GM21786 (cell line): Measurements from ENCODE around the gene MYBPH.

Experiments
- ATAC-seq: cut with Tn5 transposase; IDR thresholded peaks from one replicate; pipeline ENCODE4 v1.9.1; 2021; ENCODE audit not compliant: unreplicated experiment

The MYBPH gene

DNA sequence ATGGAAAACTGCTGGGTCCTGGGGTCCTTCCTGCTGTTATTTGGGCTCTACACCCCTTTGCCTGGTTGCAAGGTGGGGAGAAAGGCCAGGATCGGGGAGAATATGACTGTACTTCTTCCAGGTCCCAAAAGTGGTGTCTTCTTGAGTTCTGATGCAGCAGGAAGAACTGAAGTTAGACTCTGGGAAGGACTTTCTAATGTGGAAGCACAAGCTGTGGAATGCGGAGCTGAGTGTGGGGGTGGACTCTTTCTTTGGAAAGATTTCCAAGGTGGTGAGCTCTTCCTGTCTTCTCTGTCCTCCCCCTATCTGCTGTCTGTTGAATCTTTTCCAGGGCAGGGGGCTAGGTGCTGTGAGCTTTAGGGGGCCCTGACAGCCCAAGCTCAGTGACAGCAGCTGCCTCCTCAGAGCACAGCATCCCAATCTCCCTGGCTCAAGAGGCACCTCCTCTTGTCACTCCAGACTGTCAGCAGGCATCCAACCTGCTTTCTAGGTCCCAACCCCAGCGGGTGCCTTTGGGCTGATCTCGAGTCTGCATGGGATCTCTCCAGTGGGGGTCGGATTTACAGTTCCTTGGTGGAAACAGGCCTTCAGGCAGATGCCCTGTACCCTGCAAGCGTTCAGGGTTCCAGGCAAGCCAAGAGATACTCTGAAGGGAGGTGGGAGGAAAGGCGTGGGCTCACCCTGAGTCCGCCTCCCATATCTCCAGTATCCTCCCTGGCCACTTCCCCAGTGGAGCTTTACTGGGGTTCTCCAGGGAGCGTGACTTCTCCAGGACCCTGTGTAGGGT, 24.9 kb downstream of the MYBPH start:
- ATAC-seq = no peak

DNA sequence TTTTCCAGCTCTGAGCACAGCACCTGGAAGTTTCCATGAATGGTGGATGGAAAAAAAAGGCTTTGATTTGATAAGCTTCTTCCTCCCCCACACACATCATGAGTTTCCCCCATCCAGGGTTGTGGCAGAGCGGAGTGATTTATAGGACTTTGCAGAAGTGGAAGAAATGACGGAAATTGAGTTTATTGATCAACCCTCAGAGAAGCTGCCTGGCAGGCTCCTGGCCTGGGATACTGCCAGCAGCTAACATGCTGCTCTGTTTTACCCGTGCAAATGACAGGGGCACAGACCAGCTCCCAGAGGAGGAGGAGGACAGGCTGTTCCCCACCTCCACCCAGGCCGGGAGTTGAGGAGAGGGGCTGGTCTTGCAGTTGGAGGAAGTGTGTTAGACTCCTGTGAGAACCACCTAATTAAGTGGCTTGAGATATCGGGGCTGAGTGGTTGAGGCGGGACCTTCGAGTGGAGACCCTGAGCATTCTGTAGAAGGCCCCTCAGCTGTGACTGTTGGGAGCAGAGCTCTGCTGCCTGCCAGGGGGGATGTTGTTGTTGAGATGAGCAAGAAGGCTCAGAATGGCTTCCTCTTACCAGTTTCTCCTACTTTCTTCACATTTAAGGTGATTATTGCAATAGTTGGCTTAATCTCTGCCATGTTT, 26.3 kb downstream of the MYBPH start:
- ATAC-seq = no peak

DNA sequence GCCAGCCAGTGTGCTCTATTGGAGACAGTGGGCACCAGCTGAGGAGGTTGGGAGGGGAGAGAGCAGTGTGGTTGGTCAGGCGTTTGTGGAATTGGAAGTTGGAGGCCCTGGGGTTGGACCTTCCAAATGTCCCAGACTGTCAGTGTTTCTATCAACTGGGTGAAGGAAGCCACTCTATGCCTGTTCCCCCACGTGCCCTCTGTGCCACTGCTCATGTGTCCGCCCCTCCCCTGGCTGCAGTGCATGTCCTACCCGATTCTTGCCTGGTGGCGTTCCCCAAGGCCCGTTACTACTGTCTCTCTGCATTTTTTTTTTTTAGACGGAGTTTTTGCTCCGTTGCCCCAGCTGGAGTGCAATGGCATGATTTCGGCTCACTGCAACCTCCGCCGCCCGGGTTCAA, 27.0 kb downstream of the MYBPH start:
- no peak for ATAC-seq

DNA sequence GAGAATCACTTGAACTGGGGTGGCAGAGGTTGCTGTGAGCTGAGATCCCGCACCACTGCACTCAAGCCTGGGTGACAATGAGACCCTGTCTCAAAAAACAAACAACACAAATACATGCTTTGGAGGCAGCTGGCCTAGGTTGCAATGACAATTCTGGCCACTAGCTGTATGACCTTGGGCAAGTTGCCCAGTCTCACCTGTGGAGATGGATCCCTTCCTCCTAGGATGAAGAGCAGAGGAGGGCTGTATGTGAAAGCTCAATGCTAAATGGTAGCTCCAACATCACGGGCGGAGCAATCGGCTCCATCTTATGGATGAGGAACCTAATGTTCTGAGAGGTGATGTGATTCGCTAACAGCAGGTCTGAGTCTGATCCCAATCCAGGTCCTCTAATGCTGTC, 27.5 kb downstream of the MYBPH start:
- no peak for ATAC-seq

DNA sequence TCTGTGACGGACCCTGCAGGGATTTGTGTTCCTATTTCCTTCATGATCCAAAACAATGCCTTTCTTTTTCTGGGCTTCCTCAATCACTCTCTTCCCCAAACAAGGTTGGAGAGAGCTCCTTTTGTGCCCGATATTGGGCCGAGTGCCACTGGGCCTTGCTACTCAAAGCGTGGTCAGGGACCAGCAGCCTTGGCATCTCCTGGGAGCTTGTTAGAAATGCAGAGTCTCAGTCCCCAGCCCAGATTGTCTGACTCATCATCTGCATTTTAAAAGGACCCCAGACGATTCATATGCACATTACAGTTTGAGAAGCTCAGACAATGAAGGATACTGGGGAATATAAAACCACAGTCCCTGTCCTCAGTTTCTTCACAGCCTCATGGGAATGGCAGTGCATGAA, 28.2 kb downstream of the MYBPH start:
- no peak for ATAC-seq

DNA sequence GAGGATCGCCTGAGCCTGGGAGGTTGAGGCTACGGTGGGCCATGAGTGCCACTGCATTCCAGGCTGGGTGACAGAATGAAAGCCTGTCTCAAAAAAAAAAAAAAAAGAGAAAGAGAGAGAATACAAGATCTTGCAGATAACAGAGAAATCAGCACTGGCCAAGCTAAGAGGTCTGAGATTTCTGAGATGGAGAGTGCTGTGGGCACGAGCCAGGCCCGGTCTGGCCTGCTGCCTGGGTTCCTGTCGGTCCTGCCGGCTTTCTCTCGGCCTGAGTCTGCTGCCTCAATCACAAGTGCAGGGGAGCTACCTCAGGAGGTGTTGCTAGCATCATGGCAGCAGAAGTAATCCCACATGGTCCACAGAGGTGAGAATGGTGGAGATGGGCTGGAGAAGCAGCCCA, 29.1 kb downstream of the MYBPH start:
- no peak for ATAC-seq

DNA sequence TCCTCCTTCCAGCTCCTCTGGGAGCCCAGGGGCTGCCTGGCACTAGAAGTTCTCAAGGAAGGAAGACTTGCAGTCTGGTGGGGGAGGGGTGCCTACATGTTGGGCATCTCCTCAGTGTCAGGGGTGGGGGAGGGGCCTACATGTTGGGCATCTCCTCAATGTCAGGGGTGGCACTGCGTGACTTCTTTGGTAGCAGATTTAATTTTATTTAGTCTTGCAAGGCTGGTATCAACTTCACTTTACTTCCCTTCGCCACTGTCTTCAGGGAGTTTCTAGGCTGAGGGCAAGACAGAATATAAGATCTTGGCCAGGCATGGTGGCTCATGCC, 29.6 kb downstream of the MYBPH start:
- no peak for ATAC-seq

DNA sequence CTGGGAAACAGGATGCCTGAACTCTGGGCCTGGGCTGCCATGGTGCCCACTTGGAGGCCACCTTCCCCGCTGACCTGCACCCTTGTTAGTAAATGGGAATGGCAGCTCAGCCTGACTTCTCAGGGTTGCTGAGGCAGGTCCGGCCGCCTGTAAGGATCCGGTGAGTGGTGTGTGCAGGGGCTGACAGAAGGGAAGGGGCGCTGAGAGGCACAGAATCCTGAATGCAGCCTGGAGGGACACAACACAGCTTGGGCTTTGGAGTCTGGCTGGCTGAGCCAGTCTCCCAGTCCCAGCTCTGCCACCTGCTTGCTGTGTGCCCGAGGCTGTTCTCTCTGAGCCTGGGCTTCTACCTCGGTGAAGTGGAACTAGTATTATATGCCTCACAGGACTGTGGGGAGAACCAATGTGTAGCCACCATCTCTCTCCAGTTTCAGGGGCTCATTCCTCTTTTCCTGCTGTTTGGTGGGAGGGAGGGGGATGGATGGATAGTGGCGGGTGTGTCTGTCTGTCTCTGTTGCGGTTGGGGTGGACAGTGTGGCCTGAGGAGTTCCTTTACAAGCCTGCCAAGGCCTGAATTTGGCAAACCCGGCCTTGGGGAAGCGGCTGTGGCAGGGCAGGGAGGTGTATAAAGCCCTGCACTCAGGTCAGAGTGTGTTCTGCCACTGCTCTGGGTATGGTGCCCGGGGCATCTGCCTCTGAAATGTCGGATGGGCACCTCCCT, 30.1 kb downstream of the MYBPH start:
- no peak for ATAC-seq

DNA sequence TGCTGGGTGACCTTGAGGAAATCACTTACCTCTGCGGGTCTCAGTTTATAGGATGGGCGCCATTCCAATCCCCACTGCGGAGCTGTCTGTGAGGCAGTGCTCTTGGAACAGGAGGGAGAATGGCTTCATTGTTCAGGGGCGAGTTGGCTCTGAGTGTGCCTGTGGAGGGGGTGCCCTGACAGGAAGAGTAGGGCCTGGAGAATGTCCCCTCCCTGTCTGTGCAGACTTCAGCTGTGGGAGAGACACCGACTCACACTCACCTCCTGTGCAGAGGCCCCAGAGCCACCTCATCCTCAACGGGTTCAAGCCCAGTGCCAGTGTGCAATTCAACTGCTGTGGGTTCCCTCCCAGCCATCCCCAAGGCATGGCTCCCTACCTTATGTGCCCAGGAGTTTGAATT, 31.0 kb downstream of the MYBPH start:
- ATAC-seq = no peak

DNA sequence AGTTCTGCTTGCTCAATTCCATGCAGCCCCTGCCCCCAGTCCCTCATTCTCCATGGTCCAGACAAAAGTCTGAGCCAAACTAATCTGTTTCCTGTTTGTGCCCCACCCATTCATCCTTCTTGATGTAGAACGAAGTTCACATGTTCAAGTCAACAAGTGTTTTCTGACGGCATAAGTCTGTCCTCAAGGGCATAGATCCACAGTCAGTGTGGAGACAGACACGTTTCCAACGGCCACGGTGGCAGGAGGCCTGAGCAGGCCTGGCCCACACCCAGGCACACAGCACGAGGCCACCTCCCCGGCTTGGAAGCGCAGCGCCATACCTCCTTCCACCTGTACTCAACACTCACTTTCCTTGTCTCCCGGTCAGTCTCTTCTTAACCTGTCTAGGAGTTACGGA, 32.0 kb downstream of the MYBPH start:
- ATAC-seq = no peak

DNA sequence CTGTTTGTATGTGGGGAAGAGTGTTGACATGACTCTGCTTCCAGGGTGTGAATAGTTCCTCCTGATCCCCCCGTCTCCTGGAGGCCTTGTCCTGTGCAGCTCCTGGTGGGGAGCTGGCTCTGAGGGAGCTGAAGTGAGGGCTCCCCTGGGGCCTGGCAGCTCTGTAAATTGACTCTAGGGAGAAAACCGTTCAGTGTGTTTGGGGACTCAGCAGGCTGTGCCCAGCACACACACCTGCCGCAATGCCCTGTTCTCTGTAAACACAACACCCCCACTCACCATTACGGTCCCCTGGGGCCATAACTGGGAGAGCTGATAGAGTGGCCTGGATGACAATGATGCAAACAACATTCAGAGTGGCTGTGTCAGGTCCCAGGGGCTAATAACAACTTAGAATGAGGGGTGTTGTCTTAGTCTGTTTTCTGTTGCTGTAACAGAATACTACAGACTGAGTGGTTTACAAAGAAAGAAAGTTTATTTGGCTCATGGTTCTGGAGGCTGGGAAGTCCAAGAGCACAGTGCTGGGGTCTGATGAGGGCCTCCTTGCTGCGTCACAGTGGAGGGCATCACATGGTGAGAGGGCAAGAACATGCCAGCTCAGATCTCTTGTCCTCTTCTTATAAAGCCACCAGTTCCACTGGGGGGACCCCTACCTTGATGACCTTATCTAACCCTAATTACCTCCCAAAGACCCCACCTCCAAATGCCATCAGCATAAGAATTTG, 32.8 kb downstream of the MYBPH start:
- no peak for ATAC-seq

DNA sequence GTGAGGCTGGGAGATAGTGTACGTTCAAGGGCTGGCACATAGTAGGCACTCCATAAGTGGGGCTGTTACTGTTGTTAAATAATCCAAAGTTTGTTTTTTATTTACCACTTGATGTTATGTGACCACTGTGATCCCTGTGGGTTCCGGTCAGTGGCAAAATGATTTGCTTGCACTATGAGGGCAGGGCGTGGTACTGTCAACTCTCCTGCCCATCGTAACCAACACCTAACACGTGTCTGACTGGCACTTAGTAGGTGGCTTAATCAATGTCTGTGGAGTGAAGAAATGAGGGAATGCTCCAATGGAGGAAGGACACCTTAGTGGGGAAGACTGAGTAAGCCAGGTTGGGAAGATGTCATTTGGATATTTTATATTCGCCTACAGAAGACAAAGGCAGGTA, 33.5 kb downstream of the MYBPH start:
- no peak for ATAC-seq

DNA sequence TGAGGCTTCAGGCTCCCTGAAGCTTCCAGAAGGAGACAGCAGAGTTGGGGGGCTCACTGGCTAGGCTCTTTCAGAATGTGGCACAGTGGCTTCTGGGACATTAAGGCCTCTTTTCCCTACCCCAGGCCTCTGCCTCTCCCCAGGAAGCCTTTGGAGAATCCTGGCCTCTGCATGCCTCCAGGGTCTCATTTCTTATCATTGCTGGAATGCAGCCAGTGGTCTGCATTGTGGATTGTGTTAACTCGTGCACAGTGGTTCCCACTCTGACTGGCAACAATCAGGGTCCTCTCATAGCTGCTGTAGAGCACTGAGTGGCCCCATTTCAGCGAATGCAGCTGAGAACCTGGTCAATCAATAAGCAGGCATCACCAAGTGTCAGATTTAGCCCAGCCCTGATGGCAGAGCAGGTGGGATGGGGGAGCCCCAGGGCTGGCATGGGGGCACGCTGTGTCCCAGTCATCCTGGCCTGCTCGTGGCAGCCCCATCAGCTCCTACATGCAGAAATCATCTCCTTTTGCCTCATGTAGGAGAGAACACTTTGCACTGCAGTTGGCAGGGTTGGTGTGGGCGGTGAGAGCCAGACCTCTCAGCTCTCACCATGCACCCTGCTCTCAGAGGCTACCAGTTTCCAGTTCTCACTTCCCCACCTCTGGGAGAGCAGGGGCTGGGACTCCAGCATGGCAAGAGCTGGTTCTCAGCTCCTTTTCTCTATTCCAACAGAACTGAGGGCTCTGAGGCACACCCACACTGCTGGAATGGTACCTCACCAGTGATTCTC, 34.7 kb downstream of the MYBPH start:
- ATAC-seq = no peak

DNA sequence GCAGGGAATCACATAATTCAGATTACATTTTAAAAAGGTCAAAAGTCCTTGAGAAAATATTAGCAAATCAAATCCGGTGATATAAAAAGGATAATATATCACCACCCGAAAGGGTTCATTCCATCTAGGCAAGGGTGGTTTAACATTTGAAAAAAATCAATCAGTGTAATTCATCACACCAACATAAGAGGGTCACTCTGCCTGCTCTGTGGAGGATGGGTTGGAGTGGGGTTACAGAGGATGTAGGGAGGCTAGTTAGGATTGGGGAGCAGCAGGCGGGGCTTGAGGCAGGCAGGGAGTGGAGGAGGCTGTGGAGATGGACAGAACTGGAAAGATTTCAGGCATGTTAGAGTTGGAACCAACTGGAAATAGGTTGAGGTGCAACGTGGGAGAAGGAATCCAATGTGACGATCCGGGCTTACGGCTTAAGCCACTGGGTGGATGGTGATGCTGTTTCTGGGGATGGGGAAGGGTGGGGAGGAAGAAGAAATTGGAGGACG, 35.6 kb downstream of the MYBPH start:
- ATAC-seq = no peak

DNA sequence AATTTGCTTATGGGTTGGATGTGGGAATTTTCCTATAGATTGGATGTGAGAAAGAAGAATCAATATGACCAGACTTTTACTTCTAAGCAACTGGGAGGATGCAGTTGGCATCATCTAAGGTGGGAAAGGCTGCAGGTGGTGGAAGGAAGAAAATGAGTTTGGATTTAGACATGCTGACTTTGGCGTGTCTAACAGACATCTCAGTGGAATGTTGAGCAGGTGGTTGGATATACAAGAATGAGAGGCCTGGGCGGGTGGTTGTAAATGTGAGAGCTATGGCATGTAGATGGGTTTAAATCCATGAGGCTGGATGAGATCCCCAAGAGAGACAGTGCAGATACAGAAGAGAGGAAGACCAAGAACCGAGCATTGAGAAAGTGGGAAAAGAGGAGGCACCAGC, 37.6 kb downstream of the MYBPH start:
- ATAC-seq = no peak

DNA sequence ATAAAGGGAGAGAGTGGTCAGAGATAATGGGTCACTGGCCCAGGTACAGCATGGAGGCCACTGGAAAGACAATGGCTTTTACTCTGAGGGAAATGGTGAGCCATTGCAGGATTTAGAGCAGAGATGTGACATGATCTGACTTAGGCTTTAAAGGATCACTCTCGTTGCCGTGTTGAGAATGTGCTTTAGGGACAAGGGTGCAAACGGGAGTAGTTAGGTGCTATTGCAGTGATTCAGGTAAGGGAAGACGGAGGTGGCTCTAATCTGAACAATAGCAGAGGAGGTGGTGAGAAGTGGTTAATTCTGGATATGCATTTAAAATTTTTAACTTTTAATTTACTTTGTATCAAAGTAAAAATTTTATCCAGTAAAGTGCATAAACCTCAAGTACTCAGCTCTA, 38.3 kb downstream of the MYBPH start:
- no peak for ATAC-seq

DNA sequence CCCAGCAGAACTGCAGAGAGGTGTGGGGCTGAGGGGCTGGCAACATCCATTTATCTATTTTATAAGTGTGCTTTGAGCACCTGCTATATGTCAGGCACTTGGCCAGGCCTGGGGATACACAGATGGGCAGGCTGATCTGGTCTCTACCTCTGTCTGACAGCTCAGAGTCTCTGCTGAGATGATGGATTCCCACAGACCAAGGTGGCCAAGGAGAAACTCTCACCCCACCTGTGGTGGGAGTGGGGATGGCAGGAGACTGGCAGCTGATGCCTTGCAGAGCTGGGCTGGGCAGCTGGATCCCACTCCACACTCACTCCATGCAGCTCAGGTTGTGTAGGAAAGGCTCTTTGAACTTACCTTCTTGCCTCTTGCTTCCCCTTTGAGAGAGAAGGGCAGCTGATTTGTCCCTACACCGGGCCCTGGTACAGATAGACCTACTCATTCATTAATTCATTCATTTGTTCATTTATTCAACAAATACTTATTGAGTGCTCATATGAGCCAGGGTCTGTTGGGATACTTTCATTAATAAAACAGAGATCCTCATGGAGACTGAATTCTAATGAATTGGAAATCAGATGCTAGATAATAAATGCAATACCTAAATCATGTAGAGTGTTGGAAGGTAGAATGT, 39.1 kb downstream of the MYBPH start:
- no peak for ATAC-seq

DNA sequence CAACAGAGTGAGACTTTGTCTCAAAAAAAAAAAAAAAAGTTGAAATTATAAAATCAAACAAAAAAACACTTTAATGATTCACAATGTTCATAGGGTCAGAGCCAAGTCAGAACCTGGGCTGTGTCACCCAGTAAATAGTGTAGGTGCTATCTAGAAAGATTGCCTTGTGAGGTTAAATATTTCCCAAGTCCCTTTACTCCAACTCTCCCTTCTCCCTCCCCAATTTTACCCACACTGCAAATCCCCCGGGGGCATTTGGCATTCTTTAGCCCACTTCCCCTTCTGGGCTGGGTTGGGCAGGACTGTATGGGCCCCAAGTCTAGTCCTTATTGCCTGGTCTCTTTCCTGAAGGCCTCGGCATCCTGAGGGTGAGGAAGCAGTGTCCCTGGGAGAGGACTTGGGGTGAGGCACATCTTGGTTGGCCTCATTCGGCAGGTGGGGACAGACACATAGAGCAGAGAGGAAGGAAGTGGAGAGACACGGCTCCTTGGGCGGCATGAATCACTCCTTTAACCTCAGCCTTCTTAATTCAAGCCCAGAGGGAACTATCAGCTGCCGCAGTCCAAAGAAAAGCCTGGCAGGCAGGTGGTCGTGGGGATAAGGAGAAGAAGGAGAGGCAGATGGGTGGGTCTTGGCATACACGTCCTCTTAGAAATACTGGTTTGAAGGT, 39.9 kb downstream of the MYBPH start:
- ATAC-seq = no peak

DNA sequence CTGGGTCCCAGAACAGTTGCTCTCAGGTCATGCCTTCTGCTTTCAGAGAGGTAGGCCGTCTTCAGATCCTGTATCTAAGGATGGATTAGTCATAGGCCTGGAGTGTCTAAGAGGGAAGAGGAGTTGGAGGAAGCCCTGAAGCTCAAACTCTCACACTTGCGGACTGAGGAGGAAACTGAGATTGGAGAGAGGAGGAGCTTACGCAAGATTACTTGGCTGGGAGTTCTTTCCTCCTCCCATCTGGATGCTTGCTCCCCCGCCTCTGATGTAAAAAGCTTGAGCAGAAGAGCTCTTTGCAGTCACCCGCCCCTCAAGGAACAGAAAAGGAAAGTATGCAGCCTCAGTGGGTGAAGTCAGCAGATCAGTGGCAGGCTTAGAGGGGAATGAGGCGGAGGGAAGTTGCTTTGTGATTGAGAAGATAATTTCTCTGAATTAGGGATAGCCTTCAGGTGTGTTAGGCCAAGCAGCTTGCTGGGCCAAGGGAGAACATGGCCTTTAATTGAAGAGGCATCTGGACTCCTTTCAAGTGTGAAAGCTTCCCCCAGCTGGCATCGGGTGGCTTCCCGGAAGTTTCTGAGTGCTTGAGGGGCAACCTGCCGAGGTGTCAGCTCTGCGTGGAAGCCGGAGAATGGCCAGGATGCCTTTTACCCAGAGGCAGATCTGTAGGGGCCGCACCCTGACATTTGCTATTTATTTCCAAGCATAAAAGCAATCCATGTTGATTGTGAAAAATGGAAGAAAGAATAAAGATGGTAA, 41.5 kb downstream of the MYBPH start:
- ATAC-seq = no peak
